HG03139 (cell line): ENCODE results near the gene KRTAP10-8.
"Not testable (repeated sequence)": the region's sequence is repeated elsewhere in the genome, so short reads cannot be mapped to it uniquely, and the experiment has no call there.

Experiments
- ATAC-seq: cut with Tn5 transposase; IDR thresholded peaks from one replicate; pipeline ENCODE4 v1.9.1; 2021; ENCODE audit not compliant: unreplicated experiment

Gene KRTAP10-8

GRCh38 chr21:44612029-44612486 is at the start of gene KRTAP10-8:
Gene KRTAP10-8, plus strand, starts transcription at chr21:44612079. Its CDS starts 22 bp downstream, at chr21:44612101.
- no peak for ATAC-seq

- no peak for ATAC-seq
These were observed 47.8 kb upstream of the KRTAP10-8 start for GRCh38 chr21:44564099-44564498.

- ATAC-seq: no peak
These were observed 46.8 kb upstream of the KRTAP10-8 start for GRCh38 chr21:44564886-44565598.

GRCh38 chr21:44566403-44566802 is 45.5 kb upstream of the KRTAP10-8 start:
- ATAC-seq: no peak

- ATAC-seq: no peak
These were observed 44.3 kb upstream of the KRTAP10-8 start for GRCh38 chr21:44567481-44568171.

- no peak for ATAC-seq
These were observed 43.6 kb upstream of the KRTAP10-8 start for GRCh38 chr21:44568261-44568660.

- ATAC-seq: no peak
These were observed 43.0 kb upstream of the KRTAP10-8 start for GRCh38 chr21:44568667-44569556.

- ATAC-seq: no peak
These were observed 41.9 kb upstream of the KRTAP10-8 start for GRCh38 chr21:44569861-44570517.

- ATAC-seq: no peak
These were observed 40.6 kb upstream of the KRTAP10-8 start for GRCh38 chr21:44571296-44571695.

GRCh38 chr21:44571844-44572782 is 39.8 kb upstream of the KRTAP10-8 start:
- ATAC-seq: no peak

- ATAC-seq: no peak
These were observed 38.8 kb upstream of the KRTAP10-8 start for GRCh38 chr21:44572959-44573583.

GRCh38 chr21:44573630-44574456 is 38.0 kb upstream of the KRTAP10-8 start, which contains the start of gene KRTAP10-4:
Gene KRTAP10-4, plus strand, starts transcription at chr21:44573729. Its CDS starts 30 bp downstream, at chr21:44573759.
- ATAC-seq: not testable (repeated sequence)

GRCh38 chr21:44574457-44575306 is 37.2 kb upstream of the KRTAP10-8 start:
- no peak for ATAC-seq

- no peak for ATAC-seq
These were observed 36.4 kb upstream of the KRTAP10-8 start for GRCh38 chr21:44575307-44576024.

GRCh38 chr21:44576025-44576420 is 35.9 kb upstream of the KRTAP10-8 start:
- ATAC-seq: no peak

- ATAC-seq: no peak
These were observed 33.4 kb upstream of the KRTAP10-8 start for GRCh38 chr21:44578371-44579055.
